ENCODE measurements around the gene SIX1. TPM values are rescaled to one million over a fixed set of nuclear protein-coding genes. Genes with fewer than 3 reads are reported as not detected.

Gene SIX1
- total and polyA plus RNA-seq, 2 experiments from 2014 or later: 0.35 to 0.71 TPM

DNA sequence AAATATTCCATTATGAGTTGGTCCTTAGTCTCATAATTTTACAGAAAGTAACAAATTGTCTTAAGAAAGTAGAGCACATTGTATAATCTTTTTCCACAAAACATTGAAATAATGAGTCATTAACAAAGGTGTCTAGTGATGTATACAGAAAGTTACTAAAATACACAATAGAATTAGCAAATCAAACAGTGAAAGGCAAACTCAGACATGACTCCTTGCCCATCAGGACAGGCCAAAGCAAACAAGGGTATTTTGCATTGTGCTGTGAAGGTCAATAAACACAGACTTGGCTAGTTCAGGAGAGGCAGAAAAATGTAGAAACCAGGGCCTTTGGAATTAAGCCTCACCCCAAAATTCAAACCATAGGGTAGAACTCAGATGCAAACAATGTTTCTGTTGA is 37.6 kb upstream of the SIX1 start:
- no peak for ATAC-seq
- no peaks in the 10 kb centered on the region; the same call in 2 of the 3 replicates for H3K9me3 Mint-ChIP-seq
- H3K79me2 ChIP-seq (replicated peaks; ENCODE audit: insufficient read depth): no peaks in the 10 kb centered on the region

More for the DNA sequence above, 37.6 kb upstream of the SIX1 start:
- H4K20me1 ChIP-seq (replicated peaks; ENCODE audit: insufficient read depth): no peaks in the 10 kb centered on the region
- no peaks in the 10 kb centered on the region for H3K9me2 ChIP-seq (ENCODE audit: insufficient read depth)
- no peaks in the 10 kb centered on the region for H3K36me3 Mint-ChIP-seq (ENCODE audit: low read depth)
- no peaks in the 10 kb centered on the region for H3K27me3 ChIP-seq (ENCODE audit: insufficient read depth)
- H3K27ac Mint-ChIP-seq: no peak overlapping the region
- peaks cover 4% of the 10 kb centered on the region; the same call in 2 of the 3 replicates for H3K4me1 Mint-ChIP-seq
- TF ChIP-seq POLR2AphosphoS5 (IDR thresholded peaks at IDR 0.05; ENCODE audit: low read depth): no peak
- no peak for TF ChIP-seq CREB1 (CRISPR knock-in tag; IDR thresholded peaks at IDR 0.05; ENCODE audit: low read depth)
- no peak for TF ChIP-seq EZH2phosphoT487 (IDR thresholded peaks at IDR 0.05; ENCODE audit: unreplicated experiment)
- no peak for TF ChIP-seq ETS1 (IDR thresholded peaks at IDR 0.05)
- TF ChIP-seq STAT1 (IDR thresholded peaks at IDR 0.05; ENCODE audit: unreplicated experiment): no peak
- TF ChIP-seq ZNF331 (CRISPR knock-in tag; IDR thresholded peaks at IDR 0.05; ENCODE audit: low read depth): no peak
- TF ChIP-seq EZH2 (IDR thresholded peaks at IDR 0.05; ENCODE audit: low read depth, unreplicated experiment): no peak
- no peak for TF ChIP-seq CTCF (conservative IDR thresholded peaks at IDR 0.05; ENCODE audit: low read depth in 2 of 2)
- TF ChIP-seq ZNF114 (CRISPR knock-in tag; IDR thresholded peaks at IDR 0.05): no peak
- TF ChIP-seq NANOG (IDR thresholded peaks at IDR 0.05; ENCODE audit: borderline replicate concordance): no peak
- TF ChIP-seq, protein P1, sequence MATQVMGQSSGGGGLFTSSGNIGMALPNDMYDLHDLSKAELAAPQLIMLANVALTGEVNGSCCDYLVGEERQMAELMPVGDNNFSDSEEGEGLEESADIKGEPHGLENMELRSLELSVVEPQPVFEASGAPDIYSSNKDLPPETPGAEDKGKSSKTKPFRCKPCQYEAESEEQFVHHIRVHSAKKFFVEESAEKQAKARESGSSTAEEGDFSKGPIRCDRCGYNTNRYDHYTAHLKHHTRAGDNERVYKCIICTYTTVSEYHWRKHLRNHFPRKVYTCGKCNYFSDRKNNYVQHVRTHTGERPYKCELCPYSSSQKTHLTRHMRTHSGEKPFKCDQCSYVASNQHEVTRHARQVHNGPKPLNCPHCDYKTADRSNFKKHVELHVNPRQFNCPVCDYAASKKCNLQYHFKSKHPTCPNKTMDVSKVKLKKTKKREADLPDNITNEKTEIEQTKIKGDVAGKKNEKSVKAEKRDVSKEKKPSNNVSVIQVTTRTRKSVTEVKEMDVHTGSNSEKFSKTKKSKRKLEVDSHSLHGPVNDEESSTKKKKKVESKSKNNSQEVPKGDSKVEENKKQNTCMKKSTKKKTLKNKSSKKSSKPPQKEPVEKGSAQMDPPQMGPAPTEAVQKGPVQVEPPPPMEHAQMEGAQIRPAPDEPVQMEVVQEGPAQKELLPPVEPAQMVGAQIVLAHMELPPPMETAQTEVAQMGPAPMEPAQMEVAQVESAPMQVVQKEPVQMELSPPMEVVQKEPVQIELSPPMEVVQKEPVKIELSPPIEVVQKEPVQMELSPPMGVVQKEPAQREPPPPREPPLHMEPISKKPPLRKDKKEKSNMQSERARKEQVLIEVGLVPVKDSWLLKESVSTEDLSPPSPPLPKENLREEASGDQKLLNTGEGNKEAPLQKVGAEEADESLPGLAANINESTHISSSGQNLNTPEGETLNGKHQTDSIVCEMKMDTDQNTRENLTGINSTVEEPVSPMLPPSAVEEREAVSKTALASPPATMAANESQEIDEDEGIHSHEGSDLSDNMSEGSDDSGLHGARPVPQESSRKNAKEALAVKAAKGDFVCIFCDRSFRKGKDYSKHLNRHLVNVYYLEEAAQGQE (IDR thresholded peaks at IDR 0.05; ENCODE audit: unreplicated experiment): no peak
- TF ChIP-seq JUNB (IDR thresholded peaks at IDR 0.05; ENCODE audit: unreplicated experiment): no peak
- TF ChIP-seq, protein P2, sequence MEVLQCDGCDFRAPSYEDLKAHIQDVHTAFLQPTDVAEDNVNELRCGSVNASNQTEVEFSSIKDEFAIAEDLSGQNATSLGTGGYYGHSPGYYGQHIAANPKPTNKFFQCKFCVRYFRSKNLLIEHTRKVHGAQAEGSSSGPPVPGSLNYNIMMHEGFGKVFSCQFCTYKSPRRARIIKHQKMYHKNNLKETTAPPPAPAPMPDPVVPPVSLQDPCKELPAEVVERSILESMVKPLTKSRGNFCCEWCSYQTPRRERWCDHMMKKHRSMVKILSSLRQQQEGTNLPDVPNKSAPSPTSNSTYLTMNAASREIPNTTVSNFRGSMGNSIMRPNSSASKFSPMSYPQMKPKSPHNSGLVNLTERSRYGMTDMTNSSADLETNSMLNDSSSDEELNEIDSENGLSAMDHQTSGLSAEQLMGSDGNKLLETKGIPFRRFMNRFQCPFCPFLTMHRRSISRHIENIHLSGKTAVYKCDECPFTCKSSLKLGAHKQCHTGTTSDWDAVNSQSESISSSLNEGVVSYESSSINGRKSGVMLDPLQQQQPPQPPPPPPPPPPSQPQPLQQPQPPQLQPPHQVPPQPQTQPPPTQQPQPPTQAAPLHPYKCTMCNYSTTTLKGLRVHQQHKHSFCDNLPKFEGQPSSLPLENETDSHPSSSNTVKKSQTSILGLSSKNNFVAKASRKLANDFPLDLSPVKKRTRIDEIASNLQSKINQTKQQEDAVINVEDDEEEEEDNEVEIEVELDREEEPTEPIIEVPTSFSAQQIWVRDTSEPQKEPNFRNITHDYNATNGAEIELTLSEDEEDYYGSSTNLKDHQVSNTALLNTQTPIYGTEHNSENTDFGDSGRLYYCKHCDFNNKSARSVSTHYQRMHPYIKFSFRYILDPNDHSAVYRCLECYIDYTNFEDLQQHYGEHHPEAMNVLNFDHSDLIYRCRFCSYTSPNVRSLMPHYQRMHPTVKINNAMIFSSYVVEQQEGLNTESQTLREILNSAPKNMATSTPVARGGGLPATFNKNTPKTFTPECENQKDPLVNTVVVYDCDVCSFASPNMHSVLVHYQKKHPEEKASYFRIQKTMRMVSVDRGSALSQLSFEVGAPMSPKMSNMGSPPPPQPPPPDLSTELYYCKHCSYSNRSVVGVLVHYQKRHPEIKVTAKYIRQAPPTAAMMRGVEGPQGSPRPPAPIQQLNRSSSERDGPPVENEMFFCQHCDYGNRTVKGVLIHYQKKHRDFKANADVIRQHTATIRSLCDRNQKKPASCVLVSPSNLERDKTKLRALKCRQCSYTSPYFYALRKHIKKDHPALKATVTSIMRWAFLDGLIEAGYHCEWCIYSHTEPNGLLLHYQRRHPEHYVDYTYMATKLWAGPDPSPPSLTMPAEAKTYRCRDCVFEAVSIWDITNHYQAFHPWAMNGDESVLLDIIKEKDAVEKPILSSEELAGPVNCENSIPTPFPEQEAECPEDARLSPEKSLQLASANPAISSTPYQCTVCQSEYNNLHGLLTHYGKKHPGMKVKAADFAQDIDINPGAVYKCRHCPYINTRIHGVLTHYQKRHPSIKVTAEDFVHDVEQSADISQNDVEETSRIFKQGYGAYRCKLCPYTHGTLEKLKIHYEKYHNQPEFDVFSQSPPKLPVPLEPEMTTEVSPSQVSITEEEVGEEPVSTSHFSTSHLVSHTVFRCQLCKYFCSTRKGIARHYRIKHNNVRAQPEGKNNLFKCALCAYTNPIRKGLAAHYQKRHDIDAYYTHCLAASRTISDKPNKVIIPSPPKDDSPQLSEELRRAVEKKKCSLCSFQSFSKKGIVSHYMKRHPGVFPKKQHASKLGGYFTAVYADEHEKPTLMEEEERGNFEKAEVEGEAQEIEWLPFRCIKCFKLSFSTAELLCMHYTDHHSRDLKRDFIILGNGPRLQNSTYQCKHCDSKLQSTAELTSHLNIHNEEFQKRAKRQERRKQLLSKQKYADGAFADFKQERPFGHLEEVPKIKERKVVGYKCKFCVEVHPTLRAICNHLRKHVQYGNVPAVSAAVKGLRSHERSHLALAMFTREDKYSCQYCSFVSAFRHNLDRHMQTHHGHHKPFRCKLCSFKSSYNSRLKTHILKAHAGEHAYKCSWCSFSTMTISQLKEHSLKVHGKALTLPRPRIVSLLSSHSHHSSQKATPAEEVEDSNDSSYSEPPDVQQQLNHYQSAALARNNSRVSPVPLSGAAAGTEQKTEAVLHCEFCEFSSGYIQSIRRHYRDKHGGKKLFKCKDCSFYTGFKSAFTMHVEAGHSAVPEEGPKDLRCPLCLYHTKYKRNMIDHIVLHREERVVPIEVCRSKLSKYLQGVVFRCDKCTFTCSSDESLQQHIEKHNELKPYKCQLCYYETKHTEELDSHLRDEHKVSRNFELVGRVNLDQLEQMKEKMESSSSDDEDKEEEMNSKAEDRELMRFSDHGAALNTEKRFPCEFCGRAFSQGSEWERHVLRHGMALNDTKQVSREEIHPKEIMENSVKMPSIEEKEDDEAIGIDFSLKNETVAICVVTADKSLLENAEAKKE (CRISPR knock-in tag; IDR thresholded peaks at IDR 0.05): no peak
- H3K36me3 ChIP-seq (ENCODE audit: insufficient read depth): no peaks in the 10 kb centered on the region
- no peak overlapping the region for H3K4me3 Mint-ChIP-seq
- no peak overlapping the region for H3K27ac ChIP-seq (ENCODE audit: low read depth)
- no peak overlapping the region for H3K4me2 ChIP-seq
- H3F3A ChIP-seq (replicated peaks; ENCODE audit: low read depth): no peaks in the 10 kb centered on the region
- DNase-seq (ENCODE audit: low spot score): no peak
- peak overlapping the region; percentile 95; the same call in 1 of the 2 replicates for H2AFZ ChIP-seq
- no peaks in the 10 kb centered on the region for H3K4me1 ChIP-seq (ENCODE audit: insufficient read depth)
- H3K4me3 ChIP-seq: no peak overlapping the region
- H3K27me3 Mint-ChIP-seq (ENCODE audit: insufficient read depth, low read depth, poor library complexity): peaks cover 4% of the 10 kb centered on the region
